K562 (cell line): ENCODE data around the gene BLTP3B. TPM values are rescaled to one million over a fixed set of nuclear protein-coding genes. Genes with fewer than 3 reads are reported as not detected.

Source experiments
- CBFB ChIP-seq: sonication (generic); formaldehyde crosslinking; IDR thresholded peaks from 2 replicates; pipeline ENCODE4 v1.4.0; 2020; ENCODE audit warnings: mild to moderate bottlenecking, missing genetic modification reagents
- ETS2 ChIP-seq: IDR thresholded peaks from 2 replicates; pipeline ENCODE4 v1.6.1; 2016; ENCODE audit warnings: borderline replicate concordance, missing genetic modification characterization, mild to moderate bottlenecking, moderate library complexity, missing compliant biosample characterization; ENCODE audit not compliant: poor library complexity, severe bottlenecking
- FOXJ2 ChIP-seq: fragments of 200-800 bp; sonication (Bioruptor generic); IDR thresholded peaks from 2 replicates; pipeline ENCODE4 v1.6.1; 2016; ENCODE audit warnings: missing genetic modification characterization, missing compliant biosample characterization
- GABPB2 ChIP-seq: fragments of 250-450 bp; sonication (Bioruptor Pico); conservative IDR thresholded peaks from 2 replicates; pipeline ENCODE4 v1.5.1; 2021; ENCODE audit warnings: mild to moderate bottlenecking
- GTF2E2 ChIP-seq: fragments of 200-800 bp; sonication (Bioruptor generic); IDR thresholded peaks from 2 replicates; pipeline ENCODE4 v1.6.1; 2016; ENCODE audit warnings: missing genetic modification characterization, missing compliant biosample characterization
- PHB ChIP-seq: fragments of 250-450 bp; sonication (Bioruptor Pico); IDR thresholded peaks from 2 replicates; pipeline ENCODE4 v1.5.0; 2021
- SMARCC2 ChIP-seq: fragments of 450-650 bp; IDR thresholded peaks from 2 replicates; pipeline ENCODE4 v1.6.1; 2017; ENCODE audit warnings: antibody characterized with exemption, moderate library complexity, mild to moderate bottlenecking, low read depth
- ZC3H11A ChIP-seq: IDR thresholded peaks from 2 replicates; pipeline ENCODE4 v1.6.1; 2012; ENCODE audit warnings: low read depth, low read length, improper control_type of control experiment
- ZNF24 ChIP-seq: fragments of 450-650 bp; IDR thresholded peaks from 2 replicates; pipeline ENCODE4 v1.6.1; 2016
- ZNF384 ChIP-seq: IDR thresholded peaks from 2 replicates; pipeline ENCODE4 v1.6.1; 2012; ENCODE audit warnings: low read depth, low read length, improper control_type of control experiment
- polyA plus RNA-seq, 8 experiments: library from polyadenylated mRNA; depleted of rRNA in 4 of 8; stranded (reverse) in 5 of 8; unstranded in 3 of 8; fragments of >200 nt; fragmentation: Nextera tagmentation in 2 of 8; fragmentation: Illumina TruSeq in 1 of 8; extraction: Ambion mirVana in 2 of 8; extraction: Trizol in 1 of 8; gene quantifications; 2 replicates each; pipeline versions ENCODE4 v1.2.1 to v1.2.3, GENCODE V29; 2011 to 2014; ENCODE audit warnings: inconsistent platforms in 1 of 8, missing spikeins in 1 of 8
- total RNA-seq, 7 experiments: library from RNA; depleted of rRNA in 6 of 7; stranded (reverse); fragments of >200 nt in 6 of 7; fragmentation: Illumina TruSeq in 2 of 7; extraction: Trizol in 2 of 7; gene quantifications; 2 replicates each; pipeline versions ENCODE4 v1.2.1 to v1.2.3, GENCODE V29; 2011 to 2021; ENCODE audit warnings: low replicate concordance in 1 of 7
- TF ChIP-seq, protein P1 (sequence below): fragments of 200-800 bp; sonication (Bioruptor generic); IDR thresholded peaks from 2 replicates; pipeline ENCODE4 v1.6.1; 2017; ENCODE audit warnings: missing genetic modification characterization, missing compliant biosample characterization
- TF ChIP-seq, protein P2 (sequence below): fragments of 250-450 bp; sonication (Bioruptor Pico); IDR thresholded peaks from 2 replicates; pipeline ENCODE4 v1.4.0; 2020; ENCODE audit warnings: mild to moderate bottlenecking, moderate library complexity
- TF ChIP-seq, protein P3 (sequence below), 2 experiments: fragments of 450-650 bp; IDR thresholded peaks; 2 replicates each; pipeline ENCODE4 v1.6.1; 2016

BLTP3B gene
- total and polyA plus RNA-seq, 9 of the 15 experiments (the other 6 are each of a cell fraction or from before 2014, with no cell fraction given): 3.9 to 27.4 (median 19.7) TPM

DNA sequence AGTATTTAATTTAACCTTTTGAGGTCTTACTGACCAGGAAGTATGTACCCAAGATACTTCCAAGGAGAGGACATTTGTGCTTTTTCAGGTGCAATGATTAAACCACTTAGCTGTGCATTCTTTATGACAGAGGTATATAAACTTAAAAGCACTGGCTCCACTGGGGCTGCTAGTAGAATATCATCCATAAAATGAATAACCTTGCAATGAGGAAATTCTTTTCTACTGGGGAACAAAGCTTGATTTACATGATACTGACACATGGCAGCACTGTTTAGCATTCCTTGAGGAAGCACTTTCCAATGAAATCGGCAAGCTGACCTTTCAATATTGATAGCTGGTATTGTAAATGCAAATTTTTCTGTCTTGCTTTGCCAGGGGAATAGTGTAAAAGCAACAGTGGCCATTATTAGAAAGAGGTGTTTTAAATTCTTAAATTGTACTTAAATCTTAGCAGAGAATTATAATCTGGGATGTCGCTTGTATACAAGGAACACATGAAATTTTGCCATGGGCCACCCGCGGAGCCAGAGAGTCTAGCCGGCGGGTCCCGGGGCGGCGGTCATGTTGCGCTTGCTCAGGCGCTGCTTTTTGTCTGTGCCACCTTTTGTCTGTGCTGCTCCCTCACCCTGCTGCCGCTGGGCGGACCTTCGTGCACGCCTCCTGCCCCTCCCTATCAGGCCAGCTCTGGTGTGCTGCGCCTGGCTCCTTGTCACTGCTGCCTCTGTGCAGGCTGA lies 20.9 kb upstream of the BLTP3B start (continued):
- TF ChIP-seq ETS2 (tag): no peak
- TF ChIP-seq, protein P1, sequence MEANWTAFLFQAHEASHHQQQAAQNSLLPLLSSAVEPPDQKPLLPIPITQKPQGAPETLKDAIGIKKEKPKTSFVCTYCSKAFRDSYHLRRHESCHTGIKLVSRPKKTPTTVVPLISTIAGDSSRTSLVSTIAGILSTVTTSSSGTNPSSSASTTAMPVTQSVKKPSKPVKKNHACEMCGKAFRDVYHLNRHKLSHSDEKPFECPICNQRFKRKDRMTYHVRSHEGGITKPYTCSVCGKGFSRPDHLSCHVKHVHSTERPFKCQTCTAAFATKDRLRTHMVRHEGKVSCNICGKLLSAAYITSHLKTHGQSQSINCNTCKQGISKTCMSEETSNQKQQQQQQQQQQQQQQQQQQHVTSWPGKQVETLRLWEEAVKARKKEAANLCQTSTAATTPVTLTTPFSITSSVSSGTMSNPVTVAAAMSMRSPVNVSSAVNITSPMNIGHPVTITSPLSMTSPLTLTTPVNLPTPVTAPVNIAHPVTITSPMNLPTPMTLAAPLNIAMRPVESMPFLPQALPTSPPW (CRISPR knock-in tag): peak; percentile 58
- no peak for TF ChIP-seq GABPB2 (CRISPR knock-in tag)
- no peak for TF ChIP-seq PHB (CRISPR knock-in tag)
- TF ChIP-seq, protein P2, sequence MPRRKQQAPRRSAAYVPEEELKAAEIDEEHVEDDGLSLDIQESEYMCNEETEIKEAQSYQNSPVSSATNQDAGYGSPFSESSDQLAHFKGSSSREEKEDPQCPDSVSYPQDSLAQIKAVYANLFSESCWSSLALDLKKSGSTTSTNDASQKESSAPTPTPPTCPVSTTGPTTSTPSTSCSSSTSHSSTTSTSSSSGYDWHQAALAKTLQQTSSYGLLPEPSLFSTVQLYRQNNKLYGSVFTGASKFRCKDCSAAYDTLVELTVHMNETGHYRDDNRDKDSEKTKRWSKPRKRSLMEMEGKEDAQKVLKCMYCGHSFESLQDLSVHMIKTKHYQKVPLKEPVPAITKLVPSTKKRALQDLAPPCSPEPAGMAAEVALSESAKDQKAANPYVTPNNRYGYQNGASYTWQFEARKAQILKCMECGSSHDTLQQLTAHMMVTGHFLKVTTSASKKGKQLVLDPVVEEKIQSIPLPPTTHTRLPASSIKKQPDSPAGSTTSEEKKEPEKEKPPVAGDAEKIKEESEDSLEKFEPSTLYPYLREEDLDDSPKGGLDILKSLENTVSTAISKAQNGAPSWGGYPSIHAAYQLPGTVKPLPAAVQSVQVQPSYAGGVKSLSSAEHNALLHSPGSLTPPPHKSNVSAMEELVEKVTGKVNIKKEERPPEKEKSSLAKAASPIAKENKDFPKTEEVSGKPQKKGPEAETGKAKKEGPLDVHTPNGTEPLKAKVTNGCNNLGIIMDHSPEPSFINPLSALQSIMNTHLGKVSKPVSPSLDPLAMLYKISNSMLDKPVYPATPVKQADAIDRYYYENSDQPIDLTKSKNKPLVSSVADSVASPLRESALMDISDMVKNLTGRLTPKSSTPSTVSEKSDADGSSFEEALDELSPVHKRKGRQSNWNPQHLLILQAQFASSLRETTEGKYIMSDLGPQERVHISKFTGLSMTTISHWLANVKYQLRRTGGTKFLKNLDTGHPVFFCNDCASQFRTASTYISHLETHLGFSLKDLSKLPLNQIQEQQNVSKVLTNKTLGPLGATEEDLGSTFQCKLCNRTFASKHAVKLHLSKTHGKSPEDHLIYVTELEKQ (CRISPR knock-in tag): no peak
- no peak for TF ChIP-seq ZNF24
- TF ChIP-seq, protein P3, sequence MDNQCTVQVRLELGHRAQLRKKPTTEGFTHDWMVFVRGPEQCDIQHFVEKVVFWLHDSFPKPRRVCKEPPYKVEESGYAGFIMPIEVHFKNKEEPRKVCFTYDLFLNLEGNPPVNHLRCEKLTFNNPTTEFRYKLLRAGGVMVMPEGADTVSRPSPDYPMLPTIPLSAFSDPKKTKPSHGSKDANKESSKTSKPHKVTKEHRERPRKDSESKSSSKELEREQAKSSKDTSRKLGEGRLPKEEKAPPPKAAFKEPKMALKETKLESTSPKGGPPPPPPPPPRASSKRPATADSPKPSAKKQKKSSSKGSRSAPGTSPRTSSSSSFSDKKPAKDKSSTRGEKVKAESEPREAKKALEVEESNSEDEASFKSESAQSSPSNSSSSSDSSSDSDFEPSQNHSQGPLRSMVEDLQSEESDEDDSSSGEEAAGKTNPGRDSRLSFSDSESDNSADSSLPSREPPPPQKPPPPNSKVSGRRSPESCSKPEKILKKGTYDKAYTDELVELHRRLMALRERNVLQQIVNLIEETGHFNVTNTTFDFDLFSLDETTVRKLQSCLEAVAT (IDR thresholded peaks at IDR 0.05): no peak
- no peak for TF ChIP-seq ZC3H11A
- no peak for TF ChIP-seq ZNF384
- TF ChIP-seq FOXJ2 (tag): no peak
- no peak for TF ChIP-seq GTF2E2 (tag)
- TF ChIP-seq SMARCC2: no peak
- no peak for TF ChIP-seq CBFB (CRISPR knock-in tag)
